PC-9 (cell line): ENCODE results near the gene PHLDA1. TPM values are rescaled to one million over a fixed set of nuclear protein-coding genes. Genes with fewer than 3 reads are reported as not detected.

Experiments
- BruUV-seq: library from RNA; stranded (reverse); fragments of 400-500 nt; replicated peaks from 2 replicates; lab custom pipeline; 2021; lab: Mats Ljungman, UMichigan
- CTCF ChIA-PET: fragments of 300-600 bp; sonication (Branson Sonifier 250); formaldehyde crosslinking; loops from one replicate; lab custom pipeline; 2022; ENCODE audit warnings: antibody characterized with exemption; lab: Charles Lee
- POLR2A ChIA-PET: fragments of 300-600 bp; sonication (Branson Sonifier 250); formaldehyde crosslinking; loops from one replicate; lab custom pipeline; 2022; ENCODE audit warnings: antibody characterized with exemption; ENCODE audit not compliant: unreplicated experiment; lab: Charles Lee
- DNase-seq, 2 experiments: peaks; one replicate each; pipeline versions ENCODE4 v3.0.0 to v3.0.0-alpha.2; 2015 to 2022; ENCODE audit warnings: mixed read lengths in 1 of 2
- H2AFZ ChIP-seq: fragments of 200-600 bp; sonication (generic); 2 replicates; pipeline ENCODE4 v1.8.1; 2017; ENCODE audit warnings: antibody characterized with exemption
- H3F3A ChIP-seq: fragments of 200-600 bp; sonication (generic); 2 replicates; pipeline ENCODE4 v1.8.1; 2017; ENCODE audit warnings: antibody characterized with exemption, mild to moderate bottlenecking, low read depth; ENCODE audit not compliant: insufficient read depth
- H3K27ac ChIP-seq: fragments of 200-600 bp; sonication (generic); 2 replicates; pipeline ENCODE4 v1.6.1; 2016; ENCODE audit warnings: mixed run types
- H3K27me3 ChIP-seq: fragments of 200-600 bp; sonication (generic); 2 replicates; pipeline ENCODE4 v1.6.1; 2016; ENCODE audit warnings: low read depth, mixed run types; ENCODE audit not compliant: insufficient read depth
- H3K36me3 ChIP-seq: fragments of 200-600 bp; sonication (generic); 2 replicates; pipeline ENCODE4 v1.6.1; 2016; ENCODE audit warnings: low read depth, mixed run types
- H3K4me1 ChIP-seq: fragments of 200-600 bp; sonication (generic); replicated peaks from 2 replicates; pipeline ENCODE4 v1.6.1; 2016; ENCODE audit warnings: mixed run types; ENCODE audit not compliant: insufficient read depth
- H3K4me2 ChIP-seq: fragments of 200-600 bp; sonication (generic); 2 replicates; pipeline ENCODE4 v1.6.1; 2017; ENCODE audit warnings: mixed run types
- H3K4me3 ChIP-seq: fragments of 200-600 bp; sonication (generic); 2 replicates; pipeline ENCODE4 v1.6.1; 2016; ENCODE audit warnings: mixed run types
- H3K79me2 ChIP-seq: fragments of 200-600 bp; sonication (generic); 2 replicates; pipeline ENCODE4 v1.6.1; 2017; ENCODE audit warnings: low read depth, mixed run types
- H3K9me2 ChIP-seq: fragments of 200-600 bp; sonication (generic); 2 replicates; pipeline ENCODE4 v1.8.1; 2017; ENCODE audit warnings: mild to moderate bottlenecking; ENCODE audit not compliant: insufficient read depth
- H3K9me3 ChIP-seq: fragments of 200-600 bp; sonication (generic); 2 replicates; pipeline ENCODE4 v1.8.1; 2016; ENCODE audit warnings: low read depth; ENCODE audit not compliant: insufficient read depth
- H4K20me1 ChIP-seq: fragments of 200-600 bp; sonication (generic); 2 replicates; pipeline ENCODE4 v1.8.1; 2017; ENCODE audit not compliant: insufficient read depth
- CTCF ChIP-seq: fragments of 200-600 bp; sonication (generic); conservative IDR thresholded peaks from 2 replicates; pipeline ENCODE4 v1.6.1; 2017; ENCODE audit warnings: mixed run types, antibody characterized with exemption, mild to moderate bottlenecking, moderate library complexity
- EZH2 ChIP-seq: fragments of 200-600 bp; sonication (generic); IDR thresholded peaks from 2 replicates; pipeline ENCODE4 v1.8.0; 2017; ENCODE audit warnings: antibody characterized with exemption, low read depth
- intact Hi-C: fragments of 100-400 bp; cut with micrococcal nuclease; formaldehyde crosslinking; loops from one replicate; pipeline ENCODE4 v1.10.0; 2022; ENCODE audit not compliant: unreplicated experiment
- total RNA-seq: library from RNA; stranded (reverse); gene quantifications from 2 replicates; pipeline ENCODE4 v1.2.3, GENCODE V29; 2021

The PHLDA1 gene
- total RNA-seq, 1 experiment from 2014 or later: 38.3 TPM

DNA sequence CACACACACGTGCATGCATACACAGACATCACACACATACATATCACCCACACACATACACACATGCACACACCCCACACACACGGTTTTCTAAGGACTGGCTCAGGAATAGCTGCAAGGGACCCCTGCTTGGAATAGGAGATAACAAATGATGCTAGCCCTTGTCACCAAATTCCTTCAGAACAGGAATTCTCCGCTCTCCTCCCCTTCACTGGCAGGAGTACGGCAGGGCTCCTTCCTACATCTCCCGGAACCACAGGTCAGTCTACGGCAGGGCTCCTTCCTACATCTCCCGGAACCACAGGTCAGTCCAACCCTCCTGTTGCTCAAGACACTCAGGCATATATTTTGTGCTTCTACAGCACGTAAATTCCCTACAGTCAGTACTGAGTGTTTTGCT lies 23.9 kb downstream of the PHLDA1 start:
- Histone ChIP-seq H3F3A (peaks cover 9% of the 10 kb centered on the region; the same call in 1 of the 2 replicates), H4K20me1 (no peaks in the 10 kb centered on the region), H3K4me3 (no peak overlapping the region), H3K4me2 (no peak overlapping the region), H2AFZ (no peak overlapping the region; the same call in 1 of the 2 replicates), H3K9me2 (no peaks in the 10 kb centered on the region), H3K79me2 (no peaks in the 10 kb centered on the region), H3K4me1 (peaks cover 16% of the 10 kb centered on the region), H3K27me3 (no peaks in the 10 kb centered on the region), H3K36me3 (no peaks in the 10 kb centered on the region), H3K9me3 (0 out of 2 replicates have a peak, but pooled peaks cover 5% of the 10 kb centered on the region), H3K27ac (no peak overlapping the region)
- ChIA-PET POLR2A (no interaction called here), CTCF (no interaction called here)
- intact Hi-C loops: no loop called here
- DNase-seq: no peak
- no TSS peak for BruUV-seq
- no peak for TF ChIP-seq EZH2

DNA sequence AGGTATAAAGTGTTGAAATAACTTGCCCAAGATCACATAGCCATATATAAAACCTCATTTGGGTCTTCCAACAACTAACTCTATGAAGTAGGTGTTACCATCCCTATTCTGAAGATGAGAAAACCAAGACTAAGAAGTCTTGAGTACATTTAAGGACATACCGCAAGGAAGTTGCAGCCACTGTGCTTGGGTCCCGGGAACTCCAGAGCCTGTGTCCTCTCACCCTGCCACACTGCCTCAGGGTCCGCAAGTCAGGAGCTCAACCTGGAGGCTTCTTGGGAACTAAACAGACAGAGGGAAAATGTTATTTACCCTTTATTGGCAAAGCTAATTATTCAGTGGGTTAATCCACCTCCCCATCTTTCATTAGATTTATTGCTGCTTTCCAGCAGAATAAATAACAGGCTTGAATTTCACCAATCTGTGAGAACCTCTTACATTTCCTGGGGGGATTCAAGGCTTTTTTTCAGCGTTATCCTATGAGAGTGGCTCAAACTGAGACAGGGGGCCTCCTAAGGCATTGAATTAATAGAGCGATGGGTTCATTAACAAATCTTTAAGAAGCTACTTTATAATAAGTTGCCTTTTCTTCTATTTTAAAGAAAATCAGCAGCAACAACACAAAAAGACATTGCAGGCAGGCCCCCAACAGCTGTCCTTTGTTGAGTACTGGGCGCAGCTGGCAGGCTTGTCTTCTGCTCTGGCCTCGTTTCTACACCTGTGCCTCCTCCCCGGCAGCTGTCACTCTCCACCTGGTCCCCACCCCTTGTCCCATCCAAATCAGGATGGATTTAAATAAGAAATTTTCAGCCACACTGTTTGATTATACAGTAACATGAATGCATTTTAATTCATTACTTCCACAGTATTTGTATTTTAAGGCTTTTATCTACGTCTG lies 25.3 kb downstream of the PHLDA1 start:
- H3K9me3 ChIP-seq: 0 out of 2 replicates have a peak, but pooled peaks cover 5% of the 10 kb centered on the region
- CTCF ChIA-PET: no interaction called here
- no peak overlapping the region for H3K27ac ChIP-seq
- TF ChIP-seq EZH2: no peak
- TF ChIP-seq CTCF: no peak
- no peak for DNase-seq
- POLR2A ChIA-PET: no interaction called here
- H2AFZ ChIP-seq: no peak overlapping the region
- H3K79me2 ChIP-seq: no peaks in the 10 kb centered on the region
- no peaks in the 10 kb centered on the region for H3K36me3 ChIP-seq
- peaks cover 16% of the 10 kb centered on the region for H3K4me1 ChIP-seq
- BruUV-seq: no TSS peak
- H3F3A ChIP-seq: peaks cover 9% of the 10 kb centered on the region; the same call in 1 of the 2 replicates
- H3K9me2 ChIP-seq: no peaks in the 10 kb centered on the region
- intact Hi-C loops: no loop called here
- H3K4me3 ChIP-seq: no peak overlapping the region
- H3K27me3 ChIP-seq: no peaks in the 10 kb centered on the region
- H3K4me2 ChIP-seq: no peak overlapping the region
- H4K20me1 ChIP-seq: no peaks in the 10 kb centered on the region

GRCh38 chr12:76003355-76003638 lies 28.3 kb downstream of the PHLDA1 start:
- Histone ChIP-seq H3K27ac (no peak overlapping the region), H3K79me2 (no peaks in the 10 kb centered on the region), H2AFZ (no peak overlapping the region), H3K4me3 (no peak overlapping the region), H3K9me3 (0 out of 2 replicates have a peak, but pooled peaks cover 5% of the 10 kb centered on the region), H3K36me3 (no peaks in the 10 kb centered on the region), H3K9me2 (no peaks in the 10 kb centered on the region), H3K27me3 (no peaks in the 10 kb centered on the region), H4K20me1 (no peaks in the 10 kb centered on the region), H3K4me1 (peaks cover 13% of the 10 kb centered on the region), H3K4me2 (no peak overlapping the region), H3F3A (no peaks in the 10 kb centered on the region)
- ChIA-PET CTCF (no interaction called here), POLR2A (interaction anchor here (0.5 kb wide), 1 partner anchor 460 kb away, joined by 10 read pairs; no protein-coding TSS in a partner anchor)
- no peak for DNase-seq
- no TSS peak for BruUV-seq
- intact Hi-C loops: no loop called here
- TF ChIP-seq CTCF: no peak
- TF ChIP-seq EZH2: no peak
